DND-41 (cell line): ENCODE measurements around the gene LHPP.

Source experiments
- CTCF ChIP-seq: IDR thresholded peaks from 2 replicates; pipeline ENCODE4 v1.5.1; 2012; ENCODE audit warnings: borderline replicate concordance, low read length, moderate library complexity, mild to moderate bottlenecking; ENCODE audit not compliant: poor library complexity, severe bottlenecking; ENCODE audit errors: extremely low read depth
- EZH2 ChIP-seq: IDR thresholded peaks from 3 replicates; pipeline ENCODE4 v1.6.1; 2012; ENCODE audit warnings: borderline replicate concordance, low read depth, mild to moderate bottlenecking, moderate library complexity, low read length, inconsistent platforms; ENCODE audit not compliant: severe bottlenecking

DNA sequence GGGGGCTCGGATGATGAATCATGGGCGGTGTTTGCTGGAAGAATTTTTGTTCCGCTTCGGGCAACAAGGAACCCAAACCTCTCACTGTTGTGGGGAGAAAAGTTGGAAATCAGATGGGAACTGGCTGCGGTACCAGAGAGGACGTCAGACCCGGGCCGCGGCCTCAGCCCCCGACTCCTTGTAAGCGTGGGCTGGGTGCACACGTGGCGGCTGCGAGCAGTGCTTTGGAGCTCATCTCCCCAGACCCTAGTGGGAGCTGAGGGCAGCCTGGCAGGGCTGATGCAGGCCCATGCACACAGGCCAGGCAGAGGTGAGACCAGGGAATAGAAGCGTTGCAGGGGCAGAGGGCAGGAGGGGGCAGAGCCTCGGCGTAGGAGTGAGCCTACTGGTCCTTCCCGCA is 146.1 kb downstream of the LHPP start:
- no peak for TF ChIP-seq CTCF
- TF ChIP-seq EZH2 = no peak
